Measurements from ENCODE around the gene MYO16.

- TF ChIP-seq CTCF (IDR thresholded peaks at IDR 0.05) (no peak), POLR2A (IDR thresholded peaks at IDR 0.05) (no peak)
These were observed 339.2 kb downstream of the MYO16 start for GRCh38 chr13:108968566-108968965.

Measured in breast epithelium (tissue), 3 donors.